Astrocyte of the spinal cord (primary cell): ENCODE results near the gene PSMA6.

Source experiments
- DNase-seq: peaks from one replicate; pipeline ENCODE4 v3.0.0; 2011; ENCODE audit warnings: low read depth, low spot score
- H3K4me3 ChIP-seq: 2 replicates; pipeline ENCODE4 v1.5.1; 2011; ENCODE audit warnings: low read depth, mild to moderate bottlenecking, low read length, moderate library complexity
- CTCF ChIP-seq: IDR thresholded peaks from 2 replicates; pipeline ENCODE4 v1.5.1; 2012; ENCODE audit warnings: low read depth, mild to moderate bottlenecking, low read length, inconsistent platforms
- in situ Hi-C: cut with HindIII; loops from 2 replicates; pipeline ENCODE4 v1.10.0; 2017; ENCODE audit warnings: low sequenced_read_pairs

Gene PSMA6

GRCh38 chr14:35281341-35281740, 10.8 kb upstream of the PSMA6 start:
- DNase-seq = no peak
- H3K4me3 ChIP-seq = no peak overlapping the region
- in situ Hi-C loops = no loop called here
- no peak for TF ChIP-seq CTCF

GRCh38 chr14:35284506-35284905, 7.7 kb upstream of the PSMA6 start:
- no peak for DNase-seq
- in situ Hi-C loops = no loop called here
- H3K4me3 ChIP-seq = no peak overlapping the region
- no peak for TF ChIP-seq CTCF

GRCh38 chr14:35285168-35286002, 6.8 kb upstream of the PSMA6 start:
- H3K4me3 ChIP-seq = no peak overlapping the region
- in situ Hi-C loops = no loop called here
- no peak for DNase-seq
- no peak for TF ChIP-seq CTCF

GRCh38 chr14:35286003-35286600, 6.1 kb upstream of the PSMA6 start:
- no peak overlapping the region for H3K4me3 ChIP-seq
- no peak for DNase-seq
- no peak for TF ChIP-seq CTCF
- in situ Hi-C loops = no loop called here

GRCh38 chr14:35286707-35287106, 5.5 kb upstream of the PSMA6 start:
- no peak for TF ChIP-seq CTCF

GRCh38 chr14:35287431-35288013, 4.7 kb upstream of the PSMA6 start:
- no peak overlapping the region for H3K4me3 ChIP-seq
- no peak for DNase-seq
- no peak for TF ChIP-seq CTCF
- in situ Hi-C loops = no loop called here

More at GRCh38 chr14:35286707-35287106, 5.5 kb upstream of the PSMA6 start:
- no peak for DNase-seq
- in situ Hi-C loops = no loop called here
- H3K4me3 ChIP-seq = no peak overlapping the region
